Activated CD4-positive, alpha-beta T cell treated with anti-CD3 and anti-CD28 coated beads, Interleukin-2, amount 50 U/mL, for 16 hours (primary cell): ENCODE data around the gene ENKUR.
"Not testable (repeated sequence)": the region's sequence is repeated elsewhere in the genome, so short reads cannot be mapped to it uniquely, and the experiment has no call there.

ENCODE experiments used
- DNase-seq: peaks from one replicate; pipeline ENCODE4 v3.0.0-alpha.2; 2020

The ENKUR gene

DNA sequence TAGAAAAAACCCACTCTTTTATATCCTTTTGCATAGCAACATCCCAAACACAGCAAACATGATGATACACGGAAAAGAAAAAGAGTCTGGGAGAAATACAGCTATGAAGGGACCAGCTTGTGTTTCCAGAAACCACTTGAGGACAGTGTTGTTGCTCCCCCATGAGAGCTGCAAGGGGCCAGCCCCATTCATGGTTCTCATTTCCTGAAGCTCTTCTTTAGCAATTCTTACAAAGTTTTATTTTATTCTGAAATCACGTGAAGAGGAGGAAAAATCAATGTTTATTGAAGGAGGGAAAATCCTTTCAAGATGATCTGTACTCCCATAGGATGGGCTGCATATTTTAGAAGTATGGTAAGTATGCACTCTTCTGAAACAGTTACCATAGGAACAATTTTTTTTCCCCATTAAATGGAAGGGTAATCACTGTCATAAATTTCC, 46.1 kb downstream of the ENKUR start:
- DNase-seq = no peak

DNA sequence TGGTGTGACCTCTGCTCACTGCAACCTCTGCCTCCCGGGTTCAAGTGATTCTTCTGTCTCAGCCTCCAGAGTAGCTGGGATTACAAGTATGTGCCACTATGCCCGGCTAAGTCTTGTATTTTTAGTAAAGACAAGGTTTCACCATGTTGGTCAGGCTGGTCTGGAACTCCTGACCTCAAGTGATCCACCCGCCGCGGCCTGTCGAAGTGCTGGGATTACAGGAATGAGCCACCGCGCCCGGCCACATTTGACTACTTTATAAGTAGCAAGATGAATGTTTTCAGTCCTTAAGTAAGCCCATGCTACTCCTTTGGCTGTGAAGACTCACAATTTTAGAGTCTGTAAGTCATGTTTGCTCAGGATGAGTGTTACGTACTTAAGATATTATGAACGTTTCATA, 47.0 kb downstream of the ENKUR start:
- DNase-seq = not testable (repeated sequence)

DNA sequence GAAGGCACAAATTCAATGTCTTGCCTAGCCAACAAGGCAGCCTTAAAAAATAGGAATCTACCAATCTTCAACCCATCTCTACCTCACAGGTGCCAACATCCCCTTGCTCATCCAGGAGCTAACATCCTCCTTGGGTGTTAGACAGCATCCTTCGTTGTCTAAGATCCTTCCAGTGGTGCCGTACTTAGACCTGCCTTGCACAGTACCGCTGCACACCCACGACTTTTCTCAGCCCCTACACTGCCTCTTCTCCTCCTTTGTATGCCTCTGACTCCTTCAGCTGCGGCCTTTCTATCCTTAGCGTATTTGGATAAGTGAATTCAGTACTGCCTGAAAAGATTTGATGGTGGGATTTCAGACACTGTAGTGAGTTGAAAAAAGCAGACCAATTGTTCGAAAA, 47.6 kb downstream of the ENKUR start:
- no peak for DNase-seq

DNA sequence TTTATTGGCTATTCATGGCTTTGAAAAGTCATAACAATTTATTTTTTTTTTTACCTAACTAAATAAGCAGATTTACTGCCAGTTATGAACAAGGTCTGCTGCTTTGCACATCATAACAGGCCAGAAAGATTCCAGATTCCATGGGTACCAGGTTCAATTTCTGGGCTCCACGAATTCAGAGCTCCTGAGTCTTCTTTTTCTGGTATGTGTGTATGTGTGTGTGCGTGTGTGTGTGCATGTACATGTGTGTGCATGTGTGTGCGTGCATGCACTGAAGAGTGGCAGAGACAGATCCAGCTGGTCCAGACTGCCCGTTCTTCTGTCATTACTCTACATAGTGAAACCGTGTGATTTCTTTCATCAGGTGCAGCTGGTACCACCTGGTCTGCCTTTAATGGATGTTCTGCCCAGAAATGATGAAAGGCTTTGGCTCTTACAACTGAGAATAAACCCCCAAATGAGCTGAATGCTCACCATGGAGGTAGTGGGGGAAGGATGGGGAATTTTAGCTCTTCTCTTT, 48.9 kb downstream of the ENKUR start:
- DNase-seq = no peak

DNA sequence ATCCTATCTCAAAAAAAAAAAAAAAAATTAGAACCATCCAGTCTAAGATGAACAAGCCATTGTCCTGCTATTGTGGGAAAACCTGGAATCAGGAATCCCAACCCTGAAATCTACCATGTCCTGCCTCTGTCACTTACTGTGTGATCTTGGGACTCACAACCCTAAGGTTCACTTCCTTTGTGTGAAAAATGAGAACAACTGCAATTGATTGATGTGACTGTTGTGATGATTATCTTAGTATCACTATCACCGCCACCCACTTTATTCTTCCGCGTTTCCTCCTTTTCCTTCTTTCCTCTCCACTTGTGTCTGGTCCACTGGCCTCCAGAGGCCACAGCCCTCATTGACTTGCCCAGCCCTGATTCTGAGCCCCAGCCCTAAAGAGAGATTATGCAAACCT, 50.9 kb downstream of the ENKUR start:
- no peak for DNase-seq

DNA sequence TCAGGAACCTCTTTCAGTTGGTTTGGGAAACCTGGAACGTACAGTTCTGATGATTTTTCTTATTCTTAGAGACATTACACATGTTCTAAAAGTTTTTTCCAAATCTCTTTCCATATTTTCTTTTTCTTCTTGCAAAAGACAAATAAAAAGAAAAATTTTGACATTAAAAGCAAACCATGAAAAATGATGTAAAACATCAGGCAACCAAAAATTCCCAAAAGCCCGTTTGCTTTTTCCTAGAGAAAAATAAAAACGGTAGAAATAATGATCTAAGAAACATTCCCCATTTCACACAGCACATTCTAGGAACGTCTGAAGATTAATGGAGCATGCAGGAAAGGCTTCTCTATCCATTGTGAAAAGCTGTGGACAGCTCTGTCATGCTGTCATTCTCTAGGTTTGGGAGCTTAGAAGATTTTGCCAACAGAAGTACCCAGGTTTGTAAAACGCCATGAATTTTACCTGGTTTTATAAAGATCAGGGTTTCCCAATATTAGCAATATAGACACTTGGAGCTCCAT, 52.4 kb downstream of the ENKUR start:
- no peak for DNase-seq

DNA sequence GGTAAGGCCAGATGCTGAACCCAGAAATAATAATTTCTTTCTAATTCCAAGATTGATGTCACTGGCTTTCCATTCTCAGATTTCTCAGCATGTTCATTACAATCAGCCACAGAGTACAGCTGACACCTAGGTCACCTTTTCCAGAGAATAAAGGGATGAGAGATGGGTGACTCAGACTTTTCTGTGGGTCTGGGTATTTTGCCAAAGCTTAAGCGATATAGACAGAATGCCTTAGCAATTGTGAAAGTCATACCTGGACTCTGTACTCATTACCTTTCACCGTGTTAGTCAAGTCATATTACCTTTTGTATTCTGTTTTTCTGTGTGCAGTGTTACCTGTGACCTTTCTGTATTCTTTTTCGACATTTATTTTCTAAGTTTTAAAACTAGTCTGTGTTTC, 53.0 kb downstream of the ENKUR start:
- DNase-seq = no peak

DNA sequence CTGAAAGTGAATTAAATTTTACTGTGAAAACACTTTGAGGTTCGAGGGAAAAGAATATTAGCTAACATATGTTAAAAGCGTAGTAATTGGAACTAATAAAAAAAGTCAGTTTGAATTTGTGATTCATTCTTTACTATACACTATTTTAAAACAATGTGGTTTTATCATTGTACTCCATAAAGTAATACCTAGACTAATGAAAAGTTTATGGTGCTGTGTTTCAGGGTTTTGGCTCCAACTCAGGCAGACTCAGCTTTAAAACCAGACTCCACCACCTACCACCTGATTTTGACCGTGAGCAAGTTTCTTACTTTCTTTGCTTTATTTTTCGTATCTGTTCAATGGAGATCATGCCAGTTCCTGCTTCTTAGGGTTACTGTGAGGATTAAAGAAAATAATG, 54.4 kb downstream of the ENKUR start:
- DNase-seq = no peak

DNA sequence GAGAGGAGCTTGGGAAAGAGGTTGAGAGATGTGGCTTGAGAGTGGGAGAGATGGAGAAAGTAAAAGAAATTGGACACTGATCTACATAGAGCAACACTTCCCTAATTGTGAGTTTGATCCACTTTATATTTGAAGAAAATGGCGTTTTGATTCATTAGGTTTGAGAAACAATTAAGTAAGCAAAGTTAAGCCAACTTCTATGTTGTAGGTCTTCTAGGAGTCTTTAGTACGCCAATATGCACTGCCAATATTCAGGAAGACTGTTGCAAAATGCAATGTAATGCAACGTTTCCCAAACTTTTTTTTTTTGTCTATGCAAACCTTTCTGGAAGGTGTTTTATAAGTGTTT, 56.6 kb downstream of the ENKUR start:
- no peak for DNase-seq

DNA sequence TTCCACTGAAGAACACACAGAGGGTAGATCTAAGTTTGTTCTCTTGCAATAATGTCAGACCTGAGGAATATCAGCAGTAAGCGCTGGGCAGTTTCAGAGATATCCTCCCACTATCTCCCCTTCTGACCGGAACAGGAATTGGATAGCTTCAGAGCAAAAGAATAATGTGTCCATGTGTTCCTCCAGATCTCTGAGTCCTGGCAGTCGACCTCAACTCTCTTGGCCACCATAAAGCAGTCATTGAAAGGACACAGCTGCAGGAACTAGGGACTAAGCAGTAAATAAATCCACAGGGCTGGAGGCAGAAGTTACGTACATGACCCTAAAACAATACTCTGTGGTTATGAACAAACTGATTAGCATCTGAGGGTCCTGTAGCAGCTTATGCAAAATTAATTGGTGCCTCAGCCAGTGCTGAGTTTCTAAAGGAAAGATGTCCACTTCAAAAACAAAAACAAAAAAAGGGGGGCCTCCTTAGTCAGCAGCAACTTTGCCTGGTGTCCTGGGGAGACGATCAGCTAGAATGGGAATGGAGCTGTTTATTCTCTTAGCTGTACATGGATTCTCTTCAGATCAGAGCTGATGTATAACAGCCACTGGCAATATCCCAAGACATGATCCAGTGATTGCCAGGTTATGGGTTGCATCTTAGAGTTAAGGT, 57.1 kb downstream of the ENKUR start:
- DNase-seq = no peak

DNA sequence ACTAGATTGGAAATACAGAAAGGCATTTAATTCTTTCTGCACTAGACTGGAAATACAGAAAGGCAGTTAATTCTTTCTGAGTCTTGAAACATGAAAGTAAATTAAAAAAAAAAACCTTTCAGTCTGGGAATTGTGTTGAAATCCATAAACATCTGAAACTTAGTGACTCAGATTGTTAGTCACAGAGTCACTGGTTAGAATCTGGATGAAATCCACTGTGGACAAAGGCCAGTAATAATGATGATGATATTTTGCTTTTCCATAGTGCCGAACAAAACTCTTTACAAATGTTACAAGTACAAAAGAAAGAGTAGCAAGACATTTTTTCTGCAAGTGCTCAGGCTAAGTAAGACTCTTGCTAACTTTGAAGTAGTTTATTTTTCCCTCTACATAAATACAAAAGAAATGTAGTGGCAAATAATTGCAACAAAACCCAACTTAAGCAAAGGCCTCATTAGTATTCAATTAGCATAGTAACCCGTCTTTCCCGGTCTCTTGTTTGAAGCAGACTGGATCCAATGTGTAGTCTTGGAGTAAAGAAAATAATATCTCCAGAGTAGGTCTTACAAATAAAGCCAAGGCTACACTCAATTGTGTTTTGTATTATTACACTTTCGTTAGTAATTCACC, 57.8 kb downstream of the ENKUR start:
- DNase-seq = no peak

DNA sequence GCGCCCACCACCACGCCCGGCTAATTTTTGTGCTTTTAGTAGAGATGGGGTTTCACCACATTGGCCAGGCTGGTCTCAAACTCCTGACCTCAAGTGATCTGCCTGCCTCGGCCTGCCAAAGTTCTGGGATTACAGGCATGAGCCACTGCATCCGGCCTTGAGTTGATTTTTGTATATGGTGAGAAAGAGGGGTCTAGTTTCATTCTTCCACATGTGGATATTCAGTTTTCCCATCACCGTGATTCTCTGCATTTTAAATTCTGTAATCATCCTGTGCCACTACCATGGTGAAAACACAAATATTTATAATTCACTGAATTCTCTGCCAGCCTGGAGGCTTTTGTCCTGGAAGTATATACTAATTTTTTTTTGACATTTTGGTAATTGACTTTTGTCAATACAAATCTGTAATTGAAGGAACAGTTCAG, 58.3 kb downstream of the ENKUR start:
- DNase-seq = not testable (repeated sequence)

DNA sequence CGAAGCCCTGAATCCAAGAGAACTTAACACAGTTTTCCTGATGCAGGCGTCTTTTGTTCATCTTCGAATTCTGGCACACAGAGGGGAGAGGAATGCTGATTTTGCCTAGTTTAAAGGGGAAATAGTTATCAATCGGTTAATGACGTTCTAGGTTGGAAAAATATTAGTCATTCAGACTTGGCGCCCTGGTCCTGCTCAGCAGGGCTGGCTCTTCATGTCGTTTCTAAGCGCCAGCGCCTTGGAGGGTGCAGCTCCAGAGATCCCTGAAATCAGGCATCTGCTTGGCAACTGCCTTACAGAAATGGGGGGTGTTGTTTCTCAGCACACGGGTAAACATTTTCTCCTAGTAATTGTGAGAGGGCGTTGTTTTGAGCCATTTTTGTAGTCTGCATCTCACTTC, 62.3 kb downstream of the ENKUR start:
- no peak for DNase-seq

DNA sequence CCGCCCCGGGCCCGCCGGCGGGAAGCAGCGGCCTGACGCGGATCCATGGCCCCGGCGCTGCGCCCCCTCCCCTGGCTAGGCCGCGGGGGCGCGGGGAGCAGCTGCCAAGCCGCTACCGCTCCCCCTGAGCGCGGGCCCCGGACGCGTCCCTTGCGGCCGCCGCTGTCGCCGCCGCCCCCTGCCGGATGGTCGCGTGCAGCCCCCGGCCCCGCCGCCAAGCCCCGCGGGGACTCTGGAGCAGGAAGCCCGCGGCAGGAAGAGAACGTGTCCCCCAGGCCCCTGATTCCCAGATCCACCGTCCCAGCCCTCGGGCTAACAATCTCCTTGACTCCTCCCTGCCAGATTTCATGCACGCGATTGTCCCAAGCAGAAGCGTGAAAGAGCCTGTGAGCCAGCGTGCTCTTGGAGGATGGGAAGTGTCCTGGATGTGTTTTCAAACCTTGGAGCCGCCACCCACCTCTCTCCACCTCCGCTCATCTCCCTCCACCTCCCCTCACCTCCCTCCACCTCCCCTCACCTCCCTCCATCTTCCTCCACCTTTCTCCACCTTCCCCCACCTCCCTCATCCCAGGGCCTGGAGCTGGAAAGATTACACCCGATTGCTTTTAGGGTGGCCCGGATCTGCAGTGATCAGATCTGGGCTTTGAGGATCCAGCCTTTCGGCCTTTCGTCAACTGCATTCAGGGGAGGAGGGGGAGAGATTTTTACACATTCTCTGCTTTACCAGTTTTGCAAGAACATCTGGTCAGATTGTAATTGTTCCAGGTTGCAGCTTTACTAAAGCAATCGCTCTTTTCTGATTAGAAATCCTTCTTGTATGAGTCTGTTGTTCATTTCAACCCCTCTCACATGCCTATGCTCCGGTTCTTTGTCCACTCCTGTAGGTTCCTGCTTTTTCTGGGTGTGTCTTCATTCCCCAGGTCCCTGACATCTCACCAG, 63.0 kb downstream of the ENKUR start:
- peak; percentile 21 for DNase-seq

DNA sequence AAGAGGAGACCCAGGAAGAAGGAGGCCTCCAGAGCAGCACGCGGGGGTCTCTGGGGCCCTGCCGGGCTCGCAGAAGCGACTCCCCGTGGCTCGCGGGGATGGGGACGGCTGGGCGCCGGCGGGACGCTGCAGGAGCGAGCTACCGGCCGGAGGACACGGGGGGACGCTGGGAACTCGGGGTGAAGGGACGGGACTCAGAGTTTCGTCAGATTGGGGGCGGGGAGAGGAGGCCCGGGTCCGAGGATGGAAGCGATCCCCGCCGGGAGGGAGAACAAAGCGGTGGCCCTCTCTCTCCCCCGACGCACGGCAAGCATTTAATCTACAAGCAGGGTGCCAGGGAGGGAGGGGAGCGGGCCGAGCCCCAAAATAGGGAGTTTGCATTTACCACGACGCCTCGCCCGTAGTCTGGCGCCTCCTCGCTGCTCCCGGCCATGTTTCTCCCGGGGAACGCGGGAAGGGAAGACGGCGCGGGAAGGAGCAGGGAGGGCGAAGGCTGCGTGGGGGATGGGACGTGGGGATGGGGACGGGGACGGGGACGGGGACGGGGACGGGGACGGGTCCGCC, 63.7 kb downstream of the ENKUR start, which contains the start of gene PRTFDC1:
Gene PRTFDC1 (minus strand): TSS at position 464 of the 564 bp plus-strand sequence. CDS start 31 bp downstream, at position 433.
- peak; percentile 16 for DNase-seq

DNA sequence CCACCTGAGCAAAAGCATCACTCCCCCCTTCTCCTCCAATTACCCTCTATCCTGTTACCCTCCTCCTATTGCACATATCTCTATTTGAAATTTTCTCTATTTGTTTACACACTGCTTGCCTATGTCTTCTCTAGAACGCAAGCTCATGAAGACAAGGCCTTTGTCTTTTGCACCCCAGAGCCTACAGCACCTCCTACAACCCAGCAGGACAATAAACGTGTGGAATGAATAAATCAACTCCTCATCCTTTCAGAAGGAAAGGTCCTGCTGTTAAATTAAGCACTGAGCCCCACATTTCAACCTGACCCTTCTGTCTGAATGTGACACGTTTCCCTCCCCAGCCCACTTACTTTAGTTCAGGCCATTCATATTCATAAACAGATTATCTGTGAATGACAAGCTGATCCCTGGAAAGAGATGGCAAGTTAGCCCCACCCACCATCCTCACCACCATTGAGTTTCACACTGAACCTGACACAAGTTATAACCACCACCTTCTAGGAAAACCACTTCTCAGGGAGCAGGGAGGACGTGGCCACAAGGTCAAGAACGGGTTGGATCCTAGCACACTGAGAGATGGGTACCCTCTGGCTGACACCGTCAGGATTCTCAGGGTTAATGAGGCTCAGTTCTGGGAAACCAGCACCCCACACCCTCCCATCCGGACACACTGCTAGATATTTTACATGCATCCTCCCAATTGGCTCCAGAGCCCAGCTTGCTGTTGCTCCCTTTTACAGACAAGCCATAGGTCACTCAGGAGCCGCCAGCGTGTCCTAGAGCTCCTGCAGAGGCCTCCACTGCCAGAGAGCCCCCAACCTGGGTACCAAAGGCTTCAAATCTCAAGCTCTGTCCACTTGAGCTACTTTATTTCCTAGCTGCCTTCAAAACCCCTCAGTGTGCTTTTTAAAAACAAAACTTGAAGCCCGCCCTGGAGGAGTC, 64.5 kb downstream of the ENKUR start:
- DNase-seq = peak; percentile 44

DNA sequence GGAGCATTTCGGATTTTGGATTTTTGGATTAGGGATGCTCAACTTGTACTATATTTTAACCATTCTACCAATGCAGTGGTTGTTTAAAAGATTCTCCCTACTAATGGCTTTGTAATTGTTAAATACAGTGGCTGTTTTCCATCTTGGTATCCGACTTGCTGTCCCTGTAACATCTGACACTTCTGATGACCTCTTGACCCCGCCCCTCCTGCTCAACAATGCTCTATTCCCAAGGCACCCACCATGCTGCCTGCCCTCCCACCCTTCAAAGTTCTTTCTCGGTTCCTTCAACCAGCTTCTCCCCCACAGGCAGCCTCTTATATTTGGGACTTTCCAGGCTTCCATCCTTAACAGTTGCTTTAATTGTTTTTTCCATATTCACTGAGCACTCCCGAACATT, 65.5 kb downstream of the ENKUR start:
- no peak for DNase-seq

DNA sequence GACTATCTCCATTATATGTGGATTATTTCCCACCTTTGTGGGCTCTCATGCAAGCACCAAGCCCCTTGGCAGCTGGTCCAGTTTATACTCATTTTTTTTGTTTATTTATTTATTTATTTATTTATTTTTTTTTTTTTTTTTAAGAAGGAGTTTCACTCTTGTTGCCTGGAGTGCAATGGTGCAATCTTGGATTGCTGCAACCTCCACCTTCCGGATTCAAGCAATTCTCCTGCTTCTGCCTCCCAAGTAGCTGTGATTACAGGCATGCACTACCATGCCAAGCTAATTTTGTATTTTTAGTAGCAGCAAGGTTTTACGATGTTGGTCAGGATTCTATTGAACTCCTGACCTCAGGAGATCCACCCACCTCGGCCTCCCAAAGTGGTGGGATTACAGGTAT, 66.3 kb downstream of the ENKUR start:
- no peak for DNase-seq

DNA sequence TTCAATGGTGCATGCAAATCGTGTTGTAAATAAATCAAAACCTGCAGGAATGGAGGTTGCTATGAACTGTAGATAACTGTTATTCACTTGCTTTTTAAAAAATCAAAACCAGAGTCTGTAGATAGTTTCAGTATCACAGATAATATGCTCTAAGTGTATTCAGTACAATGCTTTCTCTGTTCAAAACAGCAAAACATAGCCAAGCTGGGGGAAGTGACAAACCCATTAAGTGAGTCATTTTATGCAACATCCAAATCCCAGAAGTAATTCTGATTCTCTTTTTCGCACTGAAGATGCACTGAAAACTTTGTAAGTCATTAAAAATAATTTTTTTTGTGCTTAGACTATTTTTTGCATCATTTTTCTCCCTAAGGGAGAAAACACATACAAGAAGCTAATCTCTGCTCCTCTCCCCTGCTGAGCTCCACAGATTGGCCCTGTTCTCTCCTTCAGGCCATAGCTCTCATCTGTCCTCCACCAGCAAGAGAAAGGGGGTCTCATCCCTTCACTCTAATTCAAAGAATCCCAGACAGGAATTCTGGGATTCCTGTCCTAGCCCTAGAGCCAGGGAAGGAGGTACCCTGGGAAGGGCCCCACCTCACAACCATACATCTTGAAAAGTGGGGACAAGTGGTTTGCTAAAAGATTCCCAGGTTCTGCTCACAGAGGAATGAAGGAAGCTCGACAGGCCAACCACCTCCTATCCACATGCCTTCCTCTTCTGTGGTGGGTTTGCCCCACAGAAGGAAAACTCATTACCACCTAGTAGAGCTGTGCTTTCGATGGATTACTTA, 68.5 kb downstream of the ENKUR start:
- DNase-seq = peak; percentile 67

DNA sequence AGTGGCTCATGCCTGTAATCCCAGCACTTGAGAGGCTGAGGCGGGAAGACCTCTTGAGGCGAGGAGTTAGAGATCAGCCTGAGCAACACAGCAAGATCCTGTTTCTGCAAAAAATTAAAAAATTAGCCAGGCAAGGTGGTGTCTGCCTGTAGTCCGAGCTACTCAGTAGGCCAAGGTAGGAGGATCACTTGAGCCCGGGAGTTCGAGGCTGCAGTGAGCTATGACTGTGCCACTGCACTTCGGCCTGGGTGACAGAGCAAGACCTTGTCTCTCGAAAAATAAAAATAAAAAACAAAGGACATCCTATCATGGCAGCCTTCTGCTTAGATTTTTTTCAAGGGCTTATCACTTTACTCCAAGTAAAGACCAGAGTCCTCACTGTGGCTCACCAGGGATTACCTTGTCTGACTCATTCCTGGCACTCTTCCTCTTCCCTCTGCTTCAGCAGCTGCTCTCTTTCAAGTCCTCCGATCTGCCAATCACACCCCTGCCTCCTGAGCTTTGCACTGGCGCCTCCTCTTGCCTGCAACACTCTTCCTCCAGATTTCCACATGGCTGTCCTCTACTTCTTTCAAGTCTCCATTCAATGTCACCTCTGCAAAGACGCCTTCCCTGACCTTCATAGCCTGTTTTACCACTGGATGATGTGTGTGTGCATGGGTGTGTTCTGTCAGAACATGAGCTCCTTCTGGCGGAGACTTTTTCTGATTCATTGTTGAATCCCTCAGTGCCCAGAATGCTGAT, 71.3 kb downstream of the ENKUR start:
- DNase-seq = no peak
